IMR-90 (cell line): ENCODE results near the gene ADD2.

ENCODE experiments used
- POLR2A ChIP-seq: IDR thresholded peaks from 2 replicates; pipeline ENCODE4 v1.6.1; 2012; ENCODE audit warnings: mild to moderate bottlenecking, low read depth, low read length
- SMC3 ChIP-seq: fragments of 150-350 bp; IDR thresholded peaks from 2 replicates; pipeline ENCODE4 v1.6.1; 2016; ENCODE audit warnings: low read depth, mild to moderate bottlenecking, antibody characterized with exemption, low read length, moderate library complexity

GRCh38 chr2:70685771-70686171, 82.2 kb downstream of the ADD2 start:
- TF ChIP-seq POLR2A = no peak
- TF ChIP-seq SMC3 = no peak
